HEK293 (cell line): ENCODE measurements around the gene ARID1A.

Experiments used
- KLF17 ChIP-seq: fragments of 450-650 bp; formaldehyde crosslinking; IDR thresholded peaks from 2 replicates; pipeline ENCODE4 v1.5.1; 2016; ENCODE audit warnings: missing biosample characterization, missing genetic modification characterization
- SP2 ChIP-seq: fragments of 450-650 bp; formaldehyde crosslinking; IDR thresholded peaks from 2 replicates; pipeline ENCODE4 v1.5.1; 2016; ENCODE audit warnings: missing biosample characterization, missing genetic modification characterization
- YY2 ChIP-seq: fragments of 450-650 bp; formaldehyde crosslinking; IDR thresholded peaks from 2 replicates; pipeline ENCODE4 v1.5.1; 2016; ENCODE audit warnings: missing biosample characterization, missing genetic modification characterization
- ZBTB26 ChIP-seq: fragments of 450-650 bp; formaldehyde crosslinking; optimal IDR thresholded peaks from 2 replicates; pipeline ENCODE3; 2016; ENCODE audit warnings: missing biosample characterization, mild to moderate bottlenecking, missing genetic modification characterization
- ZNF10 ChIP-seq: fragments of 450-650 bp; formaldehyde crosslinking; IDR thresholded peaks from 2 replicates; pipeline ENCODE4 v1.5.1; 2017; ENCODE audit warnings: missing biosample characterization, missing genetic modification characterization
- ZNF132 ChIP-seq: fragments of 450-650 bp; formaldehyde crosslinking; IDR thresholded peaks from 2 replicates; pipeline ENCODE4 v1.5.1; 2017; ENCODE audit warnings: missing biosample characterization, missing genetic modification characterization, borderline replicate concordance
- ZNF239 ChIP-seq: fragments of 450-650 bp; formaldehyde crosslinking; IDR thresholded peaks from 2 replicates; pipeline ENCODE4 v1.5.1; 2016; ENCODE audit warnings: missing biosample characterization, missing genetic modification characterization
- ZNF514 ChIP-seq: fragments of 450-650 bp; formaldehyde crosslinking; IDR thresholded peaks from 2 replicates; pipeline ENCODE4 v1.5.1; 2016; ENCODE audit warnings: missing biosample characterization, missing genetic modification characterization
- ZNF521 ChIP-seq: fragments of 450-650 bp; formaldehyde crosslinking; IDR thresholded peaks from 2 replicates; pipeline ENCODE4 v1.5.1; 2017; ENCODE audit warnings: missing biosample characterization, mild to moderate bottlenecking, missing genetic modification characterization
- ZNF585B ChIP-seq: fragments of 450-650 bp; formaldehyde crosslinking; IDR thresholded peaks from 2 replicates; pipeline ENCODE4 v1.5.1; 2016; ENCODE audit warnings: missing biosample characterization, missing genetic modification characterization
- ZNF677 ChIP-seq: fragments of 450-650 bp; IDR thresholded peaks from 2 replicates; pipeline ENCODE4 v1.5.0; 2018; ENCODE audit warnings: missing biosample characterization, mild to moderate bottlenecking, missing genetic modification characterization, moderate library complexity
- ZNF701 ChIP-seq: fragments of 450-650 bp; formaldehyde crosslinking; IDR thresholded peaks from 2 replicates; pipeline ENCODE4 v1.5.1; 2016; ENCODE audit warnings: missing biosample characterization, missing genetic modification characterization
- ZNF785 ChIP-seq: fragments of 450-650 bp; formaldehyde crosslinking; IDR thresholded peaks from 2 replicates; pipeline ENCODE4 v1.5.1; 2016; ENCODE audit warnings: missing biosample characterization, missing genetic modification characterization
- TF ChIP-seq, protein P1 (sequence below): fragments of 450-650 bp; formaldehyde crosslinking; IDR thresholded peaks from 2 replicates; pipeline ENCODE4 v1.5.1; 2016; ENCODE audit warnings: missing biosample characterization, missing genetic modification characterization
- TF ChIP-seq, protein P2 (sequence below): fragments of 450-650 bp; formaldehyde crosslinking; IDR thresholded peaks from 2 replicates; pipeline ENCODE4 v1.5.1; 2016; ENCODE audit warnings: missing biosample characterization, missing genetic modification characterization
- TF ChIP-seq, protein P3 (sequence below): fragments of 450-650 bp; formaldehyde crosslinking; IDR thresholded peaks from 2 replicates; pipeline ENCODE4 v1.5.1; 2017; ENCODE audit warnings: missing biosample characterization, missing genetic modification characterization
- TF ChIP-seq, protein P4 (sequence below): fragments of 450-650 bp; formaldehyde crosslinking; IDR thresholded peaks from 2 replicates; pipeline ENCODE4 v1.5.1; 2016; ENCODE audit warnings: missing biosample characterization, missing genetic modification characterization, low read depth
- TF ChIP-seq, protein P5 (sequence below): fragments of 450-650 bp; formaldehyde crosslinking; IDR thresholded peaks from 2 replicates; pipeline ENCODE4 v1.5.1; 2016; ENCODE audit warnings: missing biosample characterization, missing genetic modification characterization
- TF ChIP-seq, protein P6 (sequence below): fragments of 450-650 bp; formaldehyde crosslinking; IDR thresholded peaks from 2 replicates; pipeline ENCODE4 v1.5.1; 2017; ENCODE audit warnings: missing biosample characterization, missing genetic modification characterization
- TF ChIP-seq, protein P7 (sequence below): fragments of 450-650 bp; formaldehyde crosslinking; IDR thresholded peaks from 2 replicates; pipeline ENCODE4 v1.5.1; 2016; ENCODE audit warnings: missing biosample characterization, missing genetic modification characterization

The ARID1A gene

DNA sequence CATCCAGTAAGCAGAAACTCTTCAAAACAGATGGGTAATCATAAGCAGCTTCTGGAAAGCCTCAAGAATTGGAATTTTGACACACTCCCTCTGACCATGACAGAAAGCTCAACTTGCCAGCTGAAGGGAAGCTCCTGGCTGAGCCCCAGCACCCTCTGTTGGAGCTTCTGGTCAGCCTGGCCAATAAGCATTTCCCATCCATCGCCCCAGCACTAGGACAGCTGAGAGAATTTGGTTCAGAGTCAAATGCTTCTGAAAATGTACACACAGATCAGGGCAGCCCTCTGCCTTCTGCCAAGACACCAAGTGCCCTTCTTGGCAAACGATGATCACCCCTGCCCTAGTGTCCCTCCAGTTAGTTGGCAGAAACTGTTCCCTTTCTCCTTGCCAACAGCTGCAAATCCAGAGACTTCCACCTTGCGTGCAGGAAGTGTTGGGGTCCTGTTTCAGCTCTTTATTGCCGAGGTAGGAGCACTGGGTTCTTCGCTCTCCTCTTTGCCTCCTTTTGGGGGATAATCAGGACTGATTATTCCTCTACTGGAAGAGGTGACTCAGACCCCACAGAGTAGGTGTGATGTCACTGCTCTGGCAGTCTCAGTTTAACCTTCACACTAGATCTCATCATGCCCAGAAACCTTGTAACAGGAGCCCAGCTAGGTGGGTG, 103.8 kb downstream of the ARID1A start (continued):
- TF ChIP-seq, protein P1, sequence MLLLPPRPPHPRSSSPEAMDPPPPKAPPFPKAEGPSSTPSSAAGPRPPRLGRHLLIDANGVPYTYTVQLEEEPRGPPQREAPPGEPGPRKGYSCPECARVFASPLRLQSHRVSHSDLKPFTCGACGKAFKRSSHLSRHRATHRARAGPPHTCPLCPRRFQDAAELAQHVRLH (tag by site-specific recombination), result no peak
- TF ChIP-seq ZNF677 (tag by site-specific recombination) (no peak), ZNF785 (tag by site-specific recombination) (no peak), YY2 (no peak), ZNF132 (tag by site-specific recombination) (no peak), ZNF10 (tag by site-specific recombination) (no peak), ZBTB26 (tag by site-specific recombination) (no peak), ZNF521 (tag by site-specific recombination) (no peak), ZNF585B (no peak), ZNF701 (tag by site-specific recombination) (no peak), ZNF239 (tag by site-specific recombination) (no peak), SP2 (tag by site-specific recombination) (no peak), ZNF514 (tag by site-specific recombination) (no peak), KLF17 (tag by site-specific recombination) (no peak)
- TF ChIP-seq, protein P2, sequence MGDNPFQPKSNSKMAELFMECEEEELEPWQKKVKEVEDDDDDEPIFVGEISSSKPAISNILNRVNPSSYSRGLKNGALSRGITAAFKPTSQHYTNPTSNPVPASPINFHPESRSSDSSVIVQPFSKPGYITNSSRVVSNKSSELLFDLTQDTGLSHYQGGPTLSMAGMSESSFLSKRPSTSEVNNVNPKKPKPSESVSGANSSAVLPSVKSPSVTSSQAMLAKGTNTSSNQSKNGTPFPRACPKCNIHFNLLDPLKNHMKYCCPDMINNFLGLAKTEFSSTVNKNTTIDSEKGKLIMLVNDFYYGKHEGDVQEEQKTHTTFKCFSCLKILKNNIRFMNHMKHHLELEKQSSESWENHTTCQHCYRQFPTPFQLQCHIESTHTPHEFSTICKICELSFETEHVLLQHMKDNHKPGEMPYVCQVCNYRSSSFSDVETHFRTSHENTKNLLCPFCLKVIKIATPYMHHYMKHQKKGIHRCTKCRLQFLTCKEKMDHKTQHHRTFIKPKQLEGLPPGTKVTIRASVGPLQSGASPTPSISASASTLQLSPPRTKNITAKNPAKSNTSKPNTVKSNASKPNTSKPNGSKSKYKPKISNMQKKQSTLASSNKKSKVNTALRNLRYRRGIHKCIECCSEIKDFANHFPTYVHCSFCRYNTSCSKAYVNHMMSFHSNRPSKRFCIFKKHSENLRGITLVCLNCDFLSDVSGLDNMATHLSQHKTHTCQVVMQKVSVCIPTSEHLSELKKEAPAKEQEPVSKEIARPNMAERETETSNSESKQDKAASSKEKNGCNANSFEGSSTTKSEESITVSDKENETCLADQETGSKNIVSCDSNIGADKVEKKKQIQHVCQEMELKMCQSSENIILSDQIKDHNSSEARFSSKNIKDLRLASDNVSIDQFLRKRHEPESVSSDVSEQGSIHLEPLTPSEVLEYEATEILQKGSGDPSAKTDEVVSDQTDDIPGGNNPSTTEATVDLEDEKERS (tag by site-specific recombination), result no peak
- TF ChIP-seq, protein P3, sequence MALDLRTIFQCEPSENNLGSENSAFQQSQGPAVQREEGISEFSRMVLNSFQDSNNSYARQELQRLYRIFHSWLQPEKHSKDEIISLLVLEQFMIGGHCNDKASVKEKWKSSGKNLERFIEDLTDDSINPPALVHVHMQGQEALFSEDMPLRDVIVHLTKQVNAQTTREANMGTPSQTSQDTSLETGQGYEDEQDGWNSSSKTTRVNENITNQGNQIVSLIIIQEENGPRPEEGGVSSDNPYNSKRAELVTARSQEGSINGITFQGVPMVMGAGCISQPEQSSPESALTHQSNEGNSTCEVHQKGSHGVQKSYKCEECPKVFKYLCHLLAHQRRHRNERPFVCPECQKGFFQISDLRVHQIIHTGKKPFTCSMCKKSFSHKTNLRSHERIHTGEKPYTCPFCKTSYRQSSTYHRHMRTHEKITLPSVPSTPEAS (tag by site-specific recombination), result no peak
- TF ChIP-seq, protein P4, sequence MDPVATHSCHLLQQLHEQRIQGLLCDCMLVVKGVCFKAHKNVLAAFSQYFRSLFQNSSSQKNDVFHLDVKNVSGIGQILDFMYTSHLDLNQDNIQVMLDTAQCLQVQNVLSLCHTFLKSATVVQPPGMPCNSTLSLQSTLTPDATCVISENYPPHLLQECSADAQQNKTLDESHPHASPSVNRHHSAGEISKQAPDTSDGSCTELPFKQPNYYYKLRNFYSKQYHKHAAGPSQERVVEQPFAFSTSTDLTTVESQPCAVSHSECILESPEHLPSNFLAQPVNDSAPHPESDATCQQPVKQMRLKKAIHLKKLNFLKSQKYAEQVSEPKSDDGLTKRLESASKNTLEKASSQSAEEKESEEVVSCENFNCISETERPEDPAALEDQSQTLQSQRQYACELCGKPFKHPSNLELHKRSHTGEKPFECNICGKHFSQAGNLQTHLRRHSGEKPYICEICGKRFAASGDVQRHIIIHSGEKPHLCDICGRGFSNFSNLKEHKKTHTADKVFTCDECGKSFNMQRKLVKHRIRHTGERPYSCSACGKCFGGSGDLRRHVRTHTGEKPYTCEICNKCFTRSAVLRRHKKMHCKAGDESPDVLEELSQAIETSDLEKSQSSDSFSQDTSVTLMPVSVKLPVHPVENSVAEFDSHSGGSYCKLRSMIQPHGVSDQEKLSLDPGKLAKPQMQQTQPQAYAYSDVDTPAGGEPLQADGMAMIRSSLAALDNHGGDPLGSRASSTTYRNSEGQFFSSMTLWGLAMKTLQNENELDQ, result no peak
- TF ChIP-seq, protein P5, sequence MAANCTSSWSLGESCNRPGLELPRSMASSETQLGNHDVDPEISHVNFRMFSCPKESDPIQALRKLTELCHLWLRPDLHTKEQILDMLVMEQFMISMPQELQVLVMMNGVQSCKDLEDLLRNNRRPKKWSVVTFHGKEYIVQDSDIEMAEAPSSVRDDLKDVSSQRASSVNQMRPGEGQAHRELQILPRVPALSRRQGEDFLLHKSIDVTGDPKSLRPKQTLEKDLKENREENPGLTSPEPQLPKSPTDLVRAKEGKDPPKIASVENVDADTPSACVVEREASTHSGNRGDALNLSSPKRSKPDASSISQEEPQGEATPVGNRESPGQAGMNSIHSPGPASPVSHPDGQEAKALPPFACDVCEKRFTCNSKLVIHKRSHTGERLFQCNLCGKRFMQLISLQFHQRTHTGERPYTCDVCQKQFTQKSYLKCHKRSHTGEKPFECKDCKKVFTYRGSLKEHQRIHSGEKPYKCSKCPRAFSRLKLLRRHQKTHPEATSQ (tag by site-specific recombination), result no peak
- TF ChIP-seq, protein P6, sequence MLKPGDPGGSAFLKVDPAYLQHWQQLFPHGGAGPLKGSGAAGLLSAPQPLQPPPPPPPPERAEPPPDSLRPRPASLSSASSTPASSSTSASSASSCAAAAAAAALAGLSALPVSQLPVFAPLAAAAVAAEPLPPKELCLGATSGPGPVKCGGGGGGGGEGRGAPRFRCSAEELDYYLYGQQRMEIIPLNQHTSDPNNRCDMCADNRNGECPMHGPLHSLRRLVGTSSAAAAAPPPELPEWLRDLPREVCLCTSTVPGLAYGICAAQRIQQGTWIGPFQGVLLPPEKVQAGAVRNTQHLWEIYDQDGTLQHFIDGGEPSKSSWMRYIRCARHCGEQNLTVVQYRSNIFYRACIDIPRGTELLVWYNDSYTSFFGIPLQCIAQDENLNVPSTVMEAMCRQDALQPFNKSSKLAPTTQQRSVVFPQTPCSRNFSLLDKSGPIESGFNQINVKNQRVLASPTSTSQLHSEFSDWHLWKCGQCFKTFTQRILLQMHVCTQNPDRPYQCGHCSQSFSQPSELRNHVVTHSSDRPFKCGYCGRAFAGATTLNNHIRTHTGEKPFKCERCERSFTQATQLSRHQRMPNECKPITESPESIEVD (tag by site-specific recombination), result no peak
- TF ChIP-seq, protein P7, sequence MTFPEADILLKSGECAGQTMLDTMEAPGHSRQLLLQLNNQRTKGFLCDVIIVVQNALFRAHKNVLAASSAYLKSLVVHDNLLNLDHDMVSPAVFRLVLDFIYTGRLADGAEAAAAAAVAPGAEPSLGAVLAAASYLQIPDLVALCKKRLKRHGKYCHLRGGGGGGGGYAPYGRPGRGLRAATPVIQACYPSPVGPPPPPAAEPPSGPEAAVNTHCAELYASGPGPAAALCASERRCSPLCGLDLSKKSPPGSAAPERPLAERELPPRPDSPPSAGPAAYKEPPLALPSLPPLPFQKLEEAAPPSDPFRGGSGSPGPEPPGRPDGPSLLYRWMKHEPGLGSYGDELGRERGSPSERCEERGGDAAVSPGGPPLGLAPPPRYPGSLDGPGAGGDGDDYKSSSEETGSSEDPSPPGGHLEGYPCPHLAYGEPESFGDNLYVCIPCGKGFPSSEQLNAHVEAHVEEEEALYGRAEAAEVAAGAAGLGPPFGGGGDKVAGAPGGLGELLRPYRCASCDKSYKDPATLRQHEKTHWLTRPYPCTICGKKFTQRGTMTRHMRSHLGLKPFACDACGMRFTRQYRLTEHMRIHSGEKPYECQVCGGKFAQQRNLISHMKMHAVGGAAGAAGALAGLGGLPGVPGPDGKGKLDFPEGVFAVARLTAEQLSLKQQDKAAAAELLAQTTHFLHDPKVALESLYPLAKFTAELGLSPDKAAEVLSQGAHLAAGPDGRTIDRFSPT, result peak; percentile 88
